Measurements from ENCODE around the gene KHDRBS2.

Gene KHDRBS2

GRCh38 chr6:62217866-62218265 is 68.2 kb downstream of the KHDRBS2 start:
- in situ Hi-C loops (cut with MboI; ENCODE audit: low pct_unique_long_range_greater_than_20kb, low sequenced_read_pairs): no loop called here
- DNase-seq: no peak

DNA sequence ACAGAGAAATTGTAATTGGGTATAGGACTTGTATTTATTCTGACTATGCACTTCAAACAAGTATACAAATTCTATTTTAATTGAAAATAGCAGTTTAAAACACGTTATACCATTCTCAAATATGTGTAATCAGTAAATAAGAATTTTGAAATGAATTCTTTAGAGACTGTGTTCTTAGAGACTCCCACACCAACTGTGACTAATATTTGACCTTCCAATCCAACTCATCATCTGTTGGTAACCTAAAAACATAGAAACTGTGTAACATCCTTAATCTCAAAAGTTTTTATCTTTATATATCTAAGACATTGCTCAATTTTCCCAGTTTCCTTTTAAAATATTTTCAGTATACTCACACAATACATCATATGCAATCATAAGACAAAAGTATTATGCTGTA is 83.9 kb downstream of the KHDRBS2 start:
- in situ Hi-C loops (cut with MboI; ENCODE audit: low pct_unique_long_range_greater_than_20kb, low sequenced_read_pairs): no loop called here
- DNase-seq: no peak

DNA sequence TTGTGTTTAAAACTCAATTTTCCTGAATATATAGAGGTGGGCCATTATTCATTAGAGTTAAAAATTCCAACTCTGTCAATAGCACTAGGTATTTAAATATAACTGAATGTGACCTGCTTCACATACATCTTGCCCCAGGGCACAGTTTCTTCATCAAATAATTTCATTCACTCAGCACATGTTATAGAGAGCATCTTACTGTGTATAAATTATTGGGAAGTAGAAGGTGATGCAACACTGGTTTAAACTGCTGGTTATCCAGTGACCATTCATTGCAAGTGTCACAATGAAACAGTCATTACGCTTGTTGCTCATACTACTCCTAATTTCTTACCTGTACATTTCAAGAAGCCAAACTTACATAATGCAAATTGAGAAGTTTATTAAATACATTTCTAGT is 93.4 kb downstream of the KHDRBS2 start:
- in situ Hi-C loops (cut with MboI; ENCODE audit: low pct_unique_long_range_greater_than_20kb, low sequenced_read_pairs): no loop called here
- no peak for DNase-seq

- no peak for DNase-seq
- in situ Hi-C loops (cut with MboI; ENCODE audit: low pct_unique_long_range_greater_than_20kb, low sequenced_read_pairs): no loop called here
Observed at GRCh38 chr6:62175195-62175594, 110.8 kb downstream of the KHDRBS2 start.

GRCh38 chr6:62174548-62174947 is 111.5 kb downstream of the KHDRBS2 start:
- DNase-seq: no peak
- in situ Hi-C loops (cut with MboI; ENCODE audit: low pct_unique_long_range_greater_than_20kb, low sequenced_read_pairs): no loop called here

DNA sequence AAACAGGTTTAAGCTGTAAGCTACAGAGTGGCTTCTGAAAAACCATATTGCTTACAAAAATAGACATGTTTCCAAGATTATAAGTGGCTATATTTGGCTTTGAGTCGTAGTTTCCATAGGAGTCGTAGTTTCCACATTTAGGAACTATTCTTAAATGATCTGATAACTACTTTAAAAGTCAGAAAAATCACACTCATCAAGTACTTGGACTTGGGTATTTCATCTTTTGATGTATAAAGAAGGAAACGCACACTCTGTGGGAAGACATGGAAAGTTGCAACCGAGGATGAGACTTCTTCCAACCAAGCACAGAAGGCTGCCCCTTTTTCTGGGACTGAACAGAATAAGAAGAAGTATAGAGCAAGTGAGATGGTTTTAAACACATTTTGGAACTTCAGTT is 118.3 kb downstream of the KHDRBS2 start:
- in situ Hi-C loops (cut with MboI; ENCODE audit: low pct_unique_long_range_greater_than_20kb, low sequenced_read_pairs): no loop called here
- DNase-seq: no peak

GRCh38 chr6:62162858-62163257 is 123.2 kb downstream of the KHDRBS2 start:
- in situ Hi-C loops (cut with MboI; ENCODE audit: low pct_unique_long_range_greater_than_20kb, low sequenced_read_pairs): no loop called here

DNA sequence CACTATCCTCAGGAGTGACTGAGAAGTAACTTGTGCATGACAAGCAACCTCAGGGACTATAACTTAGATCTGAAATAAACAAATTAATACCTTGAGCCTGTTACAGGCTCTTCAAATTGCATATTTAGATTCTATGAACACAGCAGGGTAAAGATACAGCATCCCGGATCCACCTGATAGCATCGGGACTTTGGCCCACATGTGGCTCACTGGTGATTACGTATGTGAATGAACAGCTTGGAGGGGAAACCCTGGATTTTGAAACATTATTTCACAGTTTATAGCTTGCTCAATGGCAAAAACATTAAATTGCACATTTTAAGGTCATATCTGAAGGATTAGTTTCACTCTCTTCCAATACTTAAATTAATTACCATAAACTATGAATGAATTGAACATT is 133.2 kb downstream of the KHDRBS2 start:
- DNase-seq: no peak
- in situ Hi-C loops (cut with MboI; ENCODE audit: low pct_unique_long_range_greater_than_20kb, low sequenced_read_pairs): no loop called here

More at GRCh38 chr6:62162858-62163257, 123.2 kb downstream of the KHDRBS2 start:
- no peak for DNase-seq

- in situ Hi-C loops (cut with MboI; ENCODE audit: low pct_unique_long_range_greater_than_20kb, low sequenced_read_pairs): no loop called here
- peak; percentile 58 for DNase-seq
Observed at GRCh38 chr6:62150048-62150663, 135.9 kb downstream of the KHDRBS2 start.

- DNase-seq: no peak
- in situ Hi-C loops (cut with MboI; ENCODE audit: low pct_unique_long_range_greater_than_20kb, low sequenced_read_pairs): no loop called here
Observed at GRCh38 chr6:62146954-62147853, 138.8 kb downstream of the KHDRBS2 start.

DNA sequence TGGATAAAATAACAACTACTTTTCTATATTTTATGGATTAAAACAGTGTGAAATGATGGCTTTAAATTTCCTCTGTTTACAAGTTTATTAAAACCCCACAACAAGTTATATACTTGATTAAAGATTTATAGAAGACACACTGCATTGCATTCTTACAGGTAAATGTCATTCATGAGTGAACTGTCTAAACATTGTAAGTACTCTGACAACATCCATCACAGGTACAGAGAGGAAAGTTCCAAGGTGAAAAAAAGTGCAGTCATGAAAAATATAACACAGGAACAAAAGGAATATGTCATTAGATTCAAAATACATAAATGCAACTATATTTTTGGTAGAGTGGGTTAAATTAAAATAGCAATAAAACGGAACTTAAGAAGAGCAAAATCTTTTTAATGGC is 156.9 kb downstream of the KHDRBS2 start:
- no peak for DNase-seq
- in situ Hi-C loops (cut with MboI; ENCODE audit: low pct_unique_long_range_greater_than_20kb, low sequenced_read_pairs): no loop called here

- in situ Hi-C loops (cut with MboI; ENCODE audit: low pct_unique_long_range_greater_than_20kb, low sequenced_read_pairs): no loop called here
Observed at GRCh38 chr6:62119401-62119800, 166.6 kb downstream of the KHDRBS2 start.

DNA sequence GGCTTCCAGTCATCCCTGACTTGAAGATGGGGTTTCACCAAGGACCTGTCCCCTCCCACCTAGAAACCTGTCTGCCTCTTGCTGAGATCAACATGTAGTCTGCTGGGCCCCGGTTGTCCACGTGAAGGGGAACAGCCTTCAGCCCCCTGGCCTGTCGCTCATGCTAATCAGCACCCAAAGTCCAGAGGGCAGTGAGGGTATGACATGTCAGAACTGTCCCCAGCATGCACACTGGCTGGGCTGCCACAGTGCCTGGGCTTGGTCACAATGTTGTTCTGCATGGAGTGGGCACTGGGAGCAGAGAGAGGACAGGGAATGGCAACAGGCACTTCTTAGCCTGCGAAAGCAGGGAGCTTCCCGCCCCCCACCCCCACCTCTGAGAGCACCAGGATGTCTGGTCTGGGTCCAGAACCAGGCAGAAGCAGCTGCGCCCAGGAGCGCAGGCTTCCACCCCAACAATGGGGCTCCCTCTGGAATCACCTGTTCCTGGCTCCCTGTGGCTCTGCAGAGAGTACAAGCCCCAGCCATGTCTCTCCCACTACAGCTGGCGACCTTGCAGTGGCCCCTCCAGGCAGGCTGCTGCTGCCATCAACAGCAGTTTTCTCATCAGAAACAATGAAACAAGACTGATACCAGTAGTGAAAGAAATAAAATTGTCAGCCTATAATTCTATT is 182.7 kb downstream of the KHDRBS2 start:
- DNase-seq: no peak
- in situ Hi-C loops (cut with MboI; ENCODE audit: low pct_unique_long_range_greater_than_20kb, low sequenced_read_pairs): no loop called here

More at GRCh38 chr6:62119401-62119800, 166.6 kb downstream of the KHDRBS2 start:
- no peak for DNase-seq

DNA sequence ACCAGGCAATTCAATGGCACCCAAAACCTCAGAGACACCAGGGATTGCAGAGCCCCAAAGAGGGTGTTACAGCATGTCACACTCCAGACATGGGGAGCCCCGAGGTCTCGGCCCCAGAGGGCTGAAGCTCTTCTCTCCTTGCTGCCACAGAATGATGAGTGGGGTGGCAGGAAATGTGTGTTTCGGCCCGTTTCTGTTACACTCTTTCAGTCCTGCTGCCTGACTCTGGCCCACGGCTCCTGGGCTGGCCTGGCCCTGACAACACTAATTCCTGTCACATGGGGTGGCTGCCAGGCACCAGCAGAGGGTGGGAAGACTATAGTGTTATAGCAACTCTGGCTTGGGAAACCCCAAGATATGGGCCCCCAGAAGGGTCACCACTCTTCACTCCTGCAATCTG is 183.6 kb downstream of the KHDRBS2 start:
- in situ Hi-C loops (cut with MboI; ENCODE audit: low pct_unique_long_range_greater_than_20kb, low sequenced_read_pairs): no loop called here
- DNase-seq: no peak

DNA sequence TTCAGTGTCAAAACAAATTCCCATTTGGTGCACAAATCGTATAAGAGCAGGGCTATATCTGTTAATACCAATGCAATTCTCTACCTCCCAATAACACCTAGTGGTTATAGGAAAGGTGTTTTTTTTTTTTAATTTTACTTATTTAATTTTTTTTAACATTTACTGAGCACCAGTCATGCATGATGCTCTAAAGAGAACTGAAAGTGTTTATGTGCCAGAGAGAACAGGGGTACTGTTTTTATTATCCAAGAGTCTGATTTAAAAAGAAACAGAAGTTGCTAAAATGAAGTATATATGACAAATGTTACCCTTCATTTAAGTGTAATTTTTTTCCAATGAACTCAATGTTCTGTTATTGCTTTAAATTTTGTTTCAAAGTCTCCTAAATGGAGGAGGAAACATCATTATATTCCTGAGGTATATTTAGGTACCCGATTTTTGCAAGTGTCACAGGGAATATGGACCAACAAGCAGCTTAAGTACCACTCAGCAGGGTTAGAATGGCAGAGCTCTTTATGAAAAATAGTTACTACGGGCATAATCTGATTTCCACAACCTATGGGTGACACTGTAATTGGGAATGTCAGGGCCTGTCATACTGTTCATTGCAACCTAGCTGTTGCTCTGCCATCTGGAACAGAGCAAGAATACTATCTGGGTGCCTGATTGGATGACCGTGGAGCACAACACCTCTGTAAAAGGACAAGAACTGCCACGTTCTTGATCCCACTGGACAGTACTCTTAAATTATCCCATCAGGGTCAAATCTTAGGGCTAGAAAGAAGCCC is 195.4 kb downstream of the KHDRBS2 start:
- DNase-seq: no peak
- in situ Hi-C loops (cut with MboI; ENCODE audit: low pct_unique_long_range_greater_than_20kb, low sequenced_read_pairs): no loop called here

GRCh38 chr6:62089781-62090180 is 196.2 kb downstream of the KHDRBS2 start:
- in situ Hi-C loops (cut with MboI; ENCODE audit: low pct_unique_long_range_greater_than_20kb, low sequenced_read_pairs): no loop called here
- DNase-seq: no peak

DNA sequence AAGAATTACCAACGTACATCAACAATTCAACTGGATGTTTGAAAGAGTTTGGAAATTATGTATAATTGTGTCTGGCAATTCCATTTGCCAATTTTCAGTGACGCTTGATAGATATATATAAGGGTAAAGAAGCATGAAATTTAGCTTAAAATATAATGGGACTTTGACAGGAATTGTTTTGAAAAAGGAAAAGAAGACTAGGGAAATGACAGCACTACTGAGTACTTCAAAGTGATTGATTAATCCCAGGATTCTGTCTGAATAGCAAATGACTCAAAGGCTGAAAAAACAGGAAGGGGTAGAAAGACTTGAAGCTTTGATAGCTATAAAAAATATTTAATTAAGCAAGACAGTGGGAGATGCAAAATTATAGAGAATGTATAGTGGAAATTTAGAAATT is 200.0 kb downstream of the KHDRBS2 start:
- in situ Hi-C loops (cut with MboI; ENCODE audit: low pct_unique_long_range_greater_than_20kb, low sequenced_read_pairs): no loop called here
- no peak for DNase-seq

DNA sequence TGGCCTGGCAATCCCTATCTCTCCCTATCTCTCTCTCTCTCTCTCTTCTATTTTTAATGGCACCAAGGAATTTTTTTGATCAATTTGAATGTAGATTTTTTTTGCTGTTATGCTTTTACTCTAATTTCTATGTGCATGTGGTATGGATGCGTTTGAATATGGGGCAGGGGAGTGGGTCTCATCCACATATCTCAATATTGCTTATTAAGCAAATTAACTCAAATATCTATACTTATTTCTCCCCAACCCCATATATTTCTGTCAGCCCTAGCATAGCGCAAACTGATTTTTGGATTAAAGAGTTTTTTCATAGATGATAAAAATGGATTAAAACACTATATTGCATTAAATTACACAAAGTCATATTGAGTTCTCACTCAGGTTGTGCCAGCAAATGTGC is 210.2 kb downstream of the KHDRBS2 start:
- in situ Hi-C loops (cut with MboI; ENCODE audit: low pct_unique_long_range_greater_than_20kb, low sequenced_read_pairs): no loop called here
- DNase-seq: no peak

GRCh38 chr6:62059901-62060300 is 226.1 kb downstream of the KHDRBS2 start:
- no peak for DNase-seq
- in situ Hi-C loops (cut with MboI; ENCODE audit: low pct_unique_long_range_greater_than_20kb, low sequenced_read_pairs): no loop called here

Measured in KBM-7 (cell line).